HEK293T (cell line): ENCODE data around the gene TRMT13.

ENCODE experiments used
- FOXM1 ChIP-seq: fragments of 450-650 bp; IDR thresholded peaks from 2 replicates; pipeline ENCODE4 v1.6.1; 2017; ENCODE audit warnings: mild to moderate bottlenecking, borderline replicate concordance
- SP1 ChIP-seq: fragments of 450-650 bp; IDR thresholded peaks from 2 replicates; pipeline ENCODE4 v1.6.1; 2017
- SUZ12 ChIP-seq: fragments of 450-650 bp; IDR thresholded peaks from 2 replicates; pipeline ENCODE4 v1.6.1; 2016; ENCODE audit warnings: mild to moderate bottlenecking
- TARDBP ChIP-seq: fragments of 450-650 bp; IDR thresholded peaks from 2 replicates; pipeline ENCODE4 v1.6.1; 2016

- no peak for TF ChIP-seq TARDBP
- no peak for TF ChIP-seq SUZ12
- no peak for TF ChIP-seq FOXM1
- TF ChIP-seq SP1, result no peak
These were observed 45.1 kb downstream of the TRMT13 start, which contains the start of gene LRRC39 for GRCh38 chr1:100178091-100178490.
